ENCODE measurements around the gene SOWAHA.

SOWAHA gene

GRCh38 chr5:132865668-132866341 lies 52.7 kb downstream of the SOWAHA start:
- Histone ChIP-seq H3K4me3 (ENCODE audit: insufficient read length, low read depth) (peak overlapping the region; percentile 90), H3K9ac (ENCODE audit: insufficient read length, low read depth) (peak overlapping the region; percentile 74), H3K4me1 (ENCODE audit: insufficient read depth, insufficient read length) (no peaks in the 10 kb centered on the region), H3K36me3 (ENCODE audit: insufficient read depth, insufficient read length, low read length) (peaks cover 29% of the 10 kb centered on the region), H3K27me3 (ENCODE audit: insufficient read depth, insufficient read length) (no peaks in the 10 kb centered on the region), H3K9me3 (ENCODE audit: insufficient read depth, low read length) (no peaks in the 10 kb centered on the region)
- TF ChIP-seq SUZ12 (IDR thresholded peaks at IDR 0.05; ENCODE audit: extremely low read depth, insufficient read depth, insufficient read length): no peak
- no peak for TF ChIP-seq YY1 (IDR thresholded peaks at IDR 0.05; ENCODE audit: insufficient read depth, insufficient read length)
- TF ChIP-seq ZNF274 (IDR thresholded peaks at IDR 0.05; ENCODE audit: low read depth, low read length): no peak
- DNase-seq (ENCODE audit: low read depth, low spot score): no peak
